Tibial nerve (tissue), 4 donors: ENCODE results near the gene TESMIN.

ENCODE experiments used
- EP300 ChIP-seq, 2 donors: sonication (generic); formaldehyde crosslinking; IDR thresholded peaks; one replicate each; pipeline ENCODE4 v1.6.1; 2017; ENCODE audit warnings: antibody characterized with exemption in 2 of 2, mild to moderate bottlenecking in 1 of 2
- POLR2A ChIP-seq, 2 donors: fragments of 450-650 bp; IDR thresholded peaks; one replicate each; pipeline ENCODE4 v1.6.1; 2017; ENCODE audit warnings: antibody characterized with exemption in 2 of 2, mild to moderate bottlenecking in 2 of 2, moderate library complexity in 2 of 2
- TF ChIP-seq, protein P1 (sequence below), 5 experiments: fragments of 200-600 bp in 3 of 5; fragments of 450-650 bp in 2 of 5; sonication (generic) in 3 of 5; IDR thresholded peaks; one replicate each; pipeline ENCODE4 v1.5.1; 2016 to 2019; ENCODE audit warnings: antibody characterized with exemption in 5 of 5, mild to moderate bottlenecking in 3 of 5, moderate library complexity in 2 of 5

DNA sequence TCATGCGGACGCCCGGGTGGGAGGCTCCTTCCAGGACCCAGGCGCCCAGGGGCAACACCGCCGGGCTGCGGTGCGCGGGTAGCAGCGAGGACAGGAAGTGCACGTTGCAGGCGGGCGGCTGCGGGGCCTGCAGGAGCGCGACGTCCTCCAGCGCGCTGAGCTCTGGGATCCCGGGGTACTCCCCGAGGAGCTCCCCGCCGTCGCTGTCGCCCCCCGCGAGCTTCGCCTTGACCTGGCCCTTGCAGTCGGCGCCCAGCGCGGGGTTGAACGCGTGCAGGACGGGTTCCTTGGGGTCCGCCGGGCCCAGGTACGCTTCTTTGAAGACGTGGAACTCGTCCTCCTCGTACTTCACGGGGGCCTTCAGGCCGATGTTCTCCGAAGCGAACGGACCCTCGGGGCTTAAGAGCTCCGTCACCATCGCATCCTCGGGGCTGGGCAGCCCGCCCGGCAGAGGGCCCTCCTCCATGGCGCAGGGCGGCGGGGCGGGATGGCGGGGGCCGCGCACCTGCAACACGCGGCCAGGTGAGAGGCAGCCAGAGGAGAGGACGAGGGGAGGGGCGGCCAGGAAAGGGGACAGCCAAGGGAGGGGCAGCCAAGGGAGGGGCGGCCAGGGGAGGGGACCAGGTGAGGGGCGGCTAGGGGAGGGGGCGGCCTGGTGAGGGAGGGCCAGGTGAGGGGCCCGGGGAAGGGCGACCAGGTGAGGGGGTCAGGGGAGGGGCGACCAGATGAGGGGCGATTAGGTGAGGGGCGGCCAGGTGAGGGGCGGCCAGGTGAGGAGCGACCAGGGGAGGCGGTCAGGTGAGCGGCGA, 921 bp downstream of the TESMIN start:
- TF ChIP-seq EP300 (IDR thresholded peaks at IDR 0.05) (no peak), POLR2A (IDR thresholded peaks at IDR 0.05) (no peak)
- TF ChIP-seq, protein P1, sequence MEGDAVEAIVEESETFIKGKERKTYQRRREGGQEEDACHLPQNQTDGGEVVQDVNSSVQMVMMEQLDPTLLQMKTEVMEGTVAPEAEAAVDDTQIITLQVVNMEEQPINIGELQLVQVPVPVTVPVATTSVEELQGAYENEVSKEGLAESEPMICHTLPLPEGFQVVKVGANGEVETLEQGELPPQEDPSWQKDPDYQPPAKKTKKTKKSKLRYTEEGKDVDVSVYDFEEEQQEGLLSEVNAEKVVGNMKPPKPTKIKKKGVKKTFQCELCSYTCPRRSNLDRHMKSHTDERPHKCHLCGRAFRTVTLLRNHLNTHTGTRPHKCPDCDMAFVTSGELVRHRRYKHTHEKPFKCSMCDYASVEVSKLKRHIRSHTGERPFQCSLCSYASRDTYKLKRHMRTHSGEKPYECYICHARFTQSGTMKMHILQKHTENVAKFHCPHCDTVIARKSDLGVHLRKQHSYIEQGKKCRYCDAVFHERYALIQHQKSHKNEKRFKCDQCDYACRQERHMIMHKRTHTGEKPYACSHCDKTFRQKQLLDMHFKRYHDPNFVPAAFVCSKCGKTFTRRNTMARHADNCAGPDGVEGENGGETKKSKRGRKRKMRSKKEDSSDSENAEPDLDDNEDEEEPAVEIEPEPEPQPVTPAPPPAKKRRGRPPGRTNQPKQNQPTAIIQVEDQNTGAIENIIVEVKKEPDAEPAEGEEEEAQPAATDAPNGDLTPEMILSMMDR (IDR thresholded peaks at IDR 0.05): no peak
